IgD-negative memory B cell (primary cell): ENCODE measurements around the gene SLC24A1. TPM values are rescaled to one million over a fixed set of nuclear protein-coding genes. Genes with fewer than 3 reads are reported as not detected.

Source experiments
- H3K27ac Mint-ChIP-seq, 3 donors: one replicate each; pipeline ENCODE4 v1.8.0; 2020 to 2022; ENCODE audit warnings: mild to moderate bottlenecking in 3 of 3, mixed read lengths in 3 of 3, moderate library complexity in 1 of 3
- H3K27me3 Mint-ChIP-seq: one replicate; pipeline ENCODE4 v1.8.0; 2021; ENCODE audit warnings: mixed read lengths
- H3K36me3 Mint-ChIP-seq: one replicate; pipeline ENCODE4 v1.8.0; 2020; ENCODE audit warnings: mild to moderate bottlenecking, mixed read lengths
- H3K4me1 Mint-ChIP-seq, 3 donors: one replicate each; pipeline ENCODE4 v1.8.0; 2020 to 2022; ENCODE audit warnings: mixed read lengths in 3 of 3, mild to moderate bottlenecking in 1 of 3
- H3K4me3 Mint-ChIP-seq, 4 donors: one replicate each; pipeline ENCODE4 v1.8.0; 2020 to 2022; ENCODE audit warnings: mild to moderate bottlenecking in 4 of 4, mixed read lengths in 4 of 4, moderate library complexity in 3 of 4
- H3K9me3 Mint-ChIP-seq, 3 donors: one replicate each; pipeline ENCODE4 v1.8.0; 2020 to 2021; ENCODE audit warnings: mixed read lengths in 3 of 3, mild to moderate bottlenecking in 1 of 3
- polyA plus RNA-seq: library from polyadenylated mRNA; unstranded; fragments of 300-500 nt; fragmentation: Illumina TruSeq; gene quantifications from one replicate; pipeline ENCODE4 v1.2.3, GENCODE V29; 2021

SLC24A1 gene
- polyA plus RNA-seq, result 2.0 TPM

DNA sequence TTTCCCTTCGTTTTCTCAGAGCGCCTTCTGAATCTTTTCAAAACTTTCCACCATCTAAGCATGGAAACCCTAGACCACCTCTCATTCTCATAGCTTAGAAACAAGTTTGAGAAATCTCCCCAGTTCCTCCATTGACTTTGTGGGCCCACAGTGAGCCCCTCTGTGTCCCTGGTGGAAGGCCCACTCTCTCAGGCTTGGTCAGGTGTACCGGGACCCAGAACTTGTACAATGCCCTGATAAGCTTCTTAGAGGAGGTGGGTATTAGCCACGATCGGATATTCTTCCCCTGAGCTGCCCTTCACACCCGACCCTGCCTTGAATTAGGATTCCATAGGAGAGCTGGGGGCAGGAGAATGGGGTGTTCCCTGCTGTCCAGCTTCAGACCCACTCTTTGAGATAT, at the start of gene SLC24A1:
SLC24A1 (plus strand) TSS at position 301 of the 400 bp plus-strand sequence. CDS start 2,143 bp downstream, outside the sequence.
- Mint-ChIP-seq H3K9me3 (no peaks in the 10 kb centered on the region), H3K4me1 (no peaks in the 10 kb centered on the region), H3K4me3 (peak within 1 kb of the TSS in 1 of 4 donors; percentile 27), H3K36me3 (peaks cover 8% of the 10 kb centered on the region), H3K27ac (peak within 1 kb of the TSS in 2 of 3 donors; percentile 20 to 79), H3K27me3 (peaks cover 4% of the 10 kb centered on the region)

DNA sequence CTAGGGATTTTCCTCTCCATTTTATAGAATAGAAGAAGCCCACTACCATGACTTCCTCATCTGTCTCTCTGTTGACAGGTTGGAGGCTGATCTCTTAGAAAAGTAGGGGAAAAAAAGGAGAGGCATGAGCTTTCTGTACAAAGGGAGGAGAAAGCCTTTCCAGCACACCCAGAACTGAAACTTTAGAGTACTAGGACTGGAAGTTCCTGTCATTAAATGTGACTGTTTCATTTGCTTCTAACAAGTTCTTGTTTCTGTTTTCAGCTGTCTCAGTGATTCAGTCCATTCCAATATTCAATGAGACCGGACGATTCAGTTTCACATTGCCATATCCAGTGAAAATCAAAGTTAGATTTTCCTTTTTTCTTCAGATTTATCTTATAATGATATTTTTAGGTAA, 49.8 kb upstream of the SLC24A1 start:
- Mint-ChIP-seq H3K27me3 (no peaks in the 10 kb centered on the region), H3K4me3 (no peak overlapping the region), H3K36me3 (peaks cover 6% of the 10 kb centered on the region), H3K9me3 (no peaks in the 10 kb centered on the region), H3K4me1 (no peaks in the 10 kb centered on the region), H3K27ac (peak overlapping the region in 1 of 3 donors; percentile 64)

DNA sequence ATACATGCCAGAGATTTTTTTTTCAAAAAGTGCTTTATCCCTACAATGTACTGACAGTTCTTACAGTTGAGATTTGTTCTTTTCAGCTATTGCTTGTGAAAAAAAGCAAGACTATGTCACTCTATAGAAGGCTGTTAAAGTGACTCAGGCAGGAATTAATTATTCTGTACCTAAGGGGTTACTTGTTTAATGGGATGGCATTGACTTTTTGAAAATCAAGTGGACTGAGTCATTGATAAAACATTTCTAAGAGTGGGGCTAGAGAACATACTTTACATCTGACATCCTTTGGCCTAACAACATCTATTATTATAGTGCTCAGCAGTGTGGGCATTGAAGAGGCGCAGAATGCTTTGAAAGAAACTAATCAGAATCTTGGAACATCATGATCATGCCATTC, 45.1 kb upstream of the SLC24A1 start:
- Mint-ChIP-seq H3K36me3 (peaks cover 2% of the 10 kb centered on the region), H3K9me3 (no peaks in the 10 kb centered on the region), H3K27ac (peak overlapping the region in 1 of 3 donors; percentile 54), H3K4me3 (no peak overlapping the region), H3K4me1 (peaks cover 8 to 9% (median 9%) of the 10 kb centered on the region in 3 donors), H3K27me3 (no peaks in the 10 kb centered on the region)

DNA sequence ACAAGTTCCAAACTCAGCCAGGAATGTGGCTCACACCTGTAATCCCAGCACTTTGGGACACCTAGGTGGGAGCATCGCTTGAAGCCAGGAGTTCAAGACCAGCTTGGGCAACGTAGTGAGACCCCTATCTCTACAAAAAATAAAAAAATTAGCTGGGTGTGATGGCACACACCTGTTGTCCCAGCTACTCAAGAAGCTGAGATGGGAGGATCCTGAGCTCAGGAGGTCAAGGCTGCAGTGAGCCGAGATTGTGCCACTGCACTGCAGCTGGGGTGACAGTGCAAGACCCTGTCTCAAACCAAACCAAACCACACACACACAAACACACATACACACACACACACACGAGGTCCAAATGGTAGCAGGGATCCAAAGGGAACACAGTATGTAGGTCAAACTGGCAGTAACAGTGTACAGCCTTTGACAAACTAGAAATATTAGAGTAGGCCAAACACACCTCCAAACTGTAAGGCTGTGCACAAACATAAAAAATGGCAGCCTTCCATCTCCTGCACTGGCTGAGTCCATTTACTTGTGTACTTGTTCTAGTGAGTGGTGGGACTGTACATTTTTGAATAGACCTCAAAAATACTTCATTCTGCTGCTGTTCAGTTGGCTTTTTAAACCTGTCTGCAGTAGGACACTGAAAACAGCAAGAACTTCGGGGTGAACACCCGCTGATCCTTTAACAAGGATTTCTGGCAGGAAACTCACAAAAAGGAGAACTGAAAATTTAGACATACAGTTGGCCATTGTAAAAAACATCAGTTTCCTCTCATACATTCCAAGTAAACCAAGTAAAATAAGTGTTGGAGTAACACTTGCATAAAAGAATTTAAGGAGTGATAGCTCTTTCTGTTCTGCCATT, 44.4 kb upstream of the SLC24A1 start:
- no peak overlapping the region for H3K4me3 Mint-ChIP-seq
- H3K9me3 Mint-ChIP-seq, result no peaks in the 10 kb centered on the region
- H3K27ac Mint-ChIP-seq, result peak overlapping the region in 2 of 3 donors; percentile 54 to 65
- H3K27me3 Mint-ChIP-seq, result no peaks in the 10 kb centered on the region
- H3K36me3 Mint-ChIP-seq, result peaks cover 5% of the 10 kb centered on the region
- peaks cover 9 to 11% (median 9%) of the 10 kb centered on the region in 3 donors for H3K4me1 Mint-ChIP-seq

DNA sequence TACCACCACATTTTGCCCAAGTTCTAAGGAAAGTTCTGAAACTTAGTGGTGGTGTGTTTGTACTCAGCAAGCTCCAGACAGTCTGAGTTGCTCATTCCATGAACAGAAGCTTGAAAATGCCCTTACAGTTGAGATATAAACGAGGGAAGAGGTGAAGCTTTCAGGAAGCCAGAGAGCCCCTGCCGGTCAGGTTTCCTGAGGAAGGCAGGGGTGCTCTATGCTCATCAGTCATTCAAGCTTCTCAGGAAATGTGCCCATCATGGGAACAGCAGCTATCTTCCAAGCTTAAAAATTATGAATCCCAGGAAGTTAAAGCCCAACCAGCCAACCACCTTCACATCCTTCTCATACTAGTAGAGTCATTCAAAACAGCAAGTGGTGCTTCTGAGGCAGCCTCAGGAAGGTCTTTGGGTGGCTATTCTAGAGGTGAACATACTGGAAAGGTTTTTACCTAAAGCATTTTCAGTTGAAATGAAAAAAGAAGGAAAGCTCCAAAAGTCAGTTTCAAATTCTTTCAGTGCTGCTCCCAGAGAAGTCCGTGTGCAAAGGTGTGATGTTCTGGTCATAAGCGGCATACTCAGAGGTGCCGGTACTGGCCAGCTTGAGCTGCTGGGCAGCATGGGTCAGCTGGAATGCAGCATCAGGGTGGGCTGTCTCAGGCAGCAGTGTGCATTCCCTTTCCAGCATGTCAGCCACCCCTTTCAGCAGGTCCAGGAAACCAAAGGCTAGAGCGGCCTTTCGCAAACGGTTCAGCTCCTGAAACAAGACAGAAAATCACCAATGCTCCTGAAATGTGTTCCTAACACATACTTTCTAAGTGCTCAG, 42.6 kb upstream of the SLC24A1 start:
- Mint-ChIP-seq H3K9me3 (no peaks in the 10 kb centered on the region), H3K27ac (peak overlapping the region in 1 of 3 donors; percentile 63), H3K4me3 (no peak overlapping the region), H3K36me3 (peaks cover 13% of the 10 kb centered on the region), H3K4me1 (peaks cover 14 to 26% (median 19%) of the 10 kb centered on the region in 3 donors), H3K27me3 (no peaks in the 10 kb centered on the region)

DNA sequence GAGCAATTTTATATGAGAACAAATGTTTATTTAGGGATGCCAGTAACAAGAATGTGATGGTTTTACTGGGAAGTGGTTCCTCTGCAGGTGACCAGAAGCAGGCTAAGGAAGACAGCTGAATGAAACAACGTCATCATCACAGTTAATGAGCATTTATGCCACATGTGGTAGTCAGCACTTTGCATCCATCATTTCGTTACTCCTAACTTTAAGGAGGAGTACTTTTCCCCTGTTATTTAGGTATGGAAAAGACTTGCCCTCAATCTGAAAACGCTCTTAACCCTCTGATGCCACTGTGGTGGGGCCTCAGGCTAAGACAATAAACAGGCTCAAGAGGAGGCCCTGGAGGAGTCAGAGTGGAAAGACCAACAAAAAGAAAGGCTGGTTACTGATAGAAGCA, 42.0 kb upstream of the SLC24A1 start:
- Mint-ChIP-seq H3K36me3 (peaks cover 14% of the 10 kb centered on the region), H3K27ac (peak overlapping the region in 1 of 3 donors; percentile 87), H3K4me1 (peaks cover 18 to 31% (median 23%) of the 10 kb centered on the region in 3 donors), H3K4me3 (no peak overlapping the region), H3K27me3 (no peaks in the 10 kb centered on the region), H3K9me3 (no peaks in the 10 kb centered on the region)

DNA sequence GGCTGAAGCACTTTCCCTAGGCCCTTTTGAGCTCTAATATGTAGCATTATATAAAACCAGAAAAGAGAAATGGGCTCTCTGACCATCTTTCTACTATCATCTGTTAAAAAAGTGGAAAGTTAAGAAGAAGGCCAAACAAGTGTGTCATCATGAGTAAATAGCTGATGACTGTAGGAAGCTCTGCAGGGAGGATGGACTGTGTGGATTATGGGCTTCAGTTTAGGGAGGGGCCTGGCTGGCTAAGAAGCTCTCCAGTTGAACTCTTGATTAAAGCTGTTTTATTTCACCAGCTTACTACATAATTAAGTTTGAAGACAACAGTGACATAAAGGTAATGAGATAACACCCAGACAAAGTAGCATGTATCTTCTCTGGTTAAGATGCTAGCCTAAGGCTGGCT, 41.5 kb upstream of the SLC24A1 start:
- H3K27me3 Mint-ChIP-seq, result no peaks in the 10 kb centered on the region
- peaks cover 14% of the 10 kb centered on the region for H3K36me3 Mint-ChIP-seq
- peak overlapping the region in 2 of 3 donors; percentile 39 to 52 for H3K27ac Mint-ChIP-seq
- no peaks in the 10 kb centered on the region for H3K9me3 Mint-ChIP-seq
- H3K4me3 Mint-ChIP-seq, result no peak overlapping the region
- H3K4me1 Mint-ChIP-seq, result peaks cover 18 to 31% (median 23%) of the 10 kb centered on the region in 3 donors

DNA sequence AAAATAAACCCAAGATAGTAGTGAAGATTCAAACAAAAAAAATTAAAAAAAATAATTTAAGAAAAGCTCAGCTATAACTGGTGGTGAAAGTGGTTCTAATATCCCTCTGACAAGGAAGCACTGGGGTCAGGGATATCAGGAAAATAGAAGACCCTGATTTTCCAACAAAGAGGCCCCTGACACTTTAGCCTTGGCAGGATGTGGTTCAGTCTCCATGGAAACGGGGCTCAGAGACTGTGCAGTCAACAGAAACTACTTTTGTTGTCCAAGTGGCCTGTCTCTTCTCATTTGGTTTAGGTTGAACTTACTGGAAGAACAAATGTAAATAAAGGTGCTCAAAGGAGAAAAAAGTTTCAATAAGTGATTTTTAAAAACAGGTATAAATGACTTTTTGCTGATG, 38.0 kb upstream of the SLC24A1 start:
- peak overlapping the region in 1 of 4 donors; percentile 81 for H3K4me3 Mint-ChIP-seq
- no peaks in the 10 kb centered on the region for H3K27me3 Mint-ChIP-seq
- peaks cover 19% of the 10 kb centered on the region for H3K36me3 Mint-ChIP-seq
- no peaks in the 10 kb centered on the region for H3K9me3 Mint-ChIP-seq
- peak overlapping the region; percentile 75 to 90 (median 80) for H3K27ac Mint-ChIP-seq
- peaks cover 10 to 29% (median 17%) of the 10 kb centered on the region in 3 donors for H3K4me1 Mint-ChIP-seq

DNA sequence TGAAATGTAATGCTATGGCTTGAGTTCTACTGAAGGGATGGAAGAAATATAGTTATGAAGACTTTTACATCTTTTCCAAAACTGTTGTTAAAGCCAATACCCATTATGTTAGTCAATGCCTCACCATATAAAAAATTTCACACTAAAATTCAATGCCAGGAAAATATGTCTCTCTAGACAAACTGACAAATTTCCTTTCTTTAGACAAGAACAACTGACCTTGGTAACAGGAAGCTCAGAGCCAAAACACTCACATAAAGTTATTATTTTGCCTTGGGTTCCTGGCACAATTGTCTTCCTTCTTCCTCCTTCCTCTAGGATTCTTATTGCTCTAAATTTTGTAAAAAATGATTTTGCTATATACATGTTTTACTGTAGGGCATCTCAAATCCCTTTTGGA, 37.5 kb upstream of the SLC24A1 start:
- H3K9me3 Mint-ChIP-seq, result no peaks in the 10 kb centered on the region
- peaks cover 19% of the 10 kb centered on the region for H3K36me3 Mint-ChIP-seq
- no peak overlapping the region for H3K4me3 Mint-ChIP-seq
- peak overlapping the region in 2 of 3 donors; percentile 75 to 80 for H3K27ac Mint-ChIP-seq
- peaks cover 10 to 29% (median 17%) of the 10 kb centered on the region in 3 donors for H3K4me1 Mint-ChIP-seq
- H3K27me3 Mint-ChIP-seq, result no peaks in the 10 kb centered on the region

DNA sequence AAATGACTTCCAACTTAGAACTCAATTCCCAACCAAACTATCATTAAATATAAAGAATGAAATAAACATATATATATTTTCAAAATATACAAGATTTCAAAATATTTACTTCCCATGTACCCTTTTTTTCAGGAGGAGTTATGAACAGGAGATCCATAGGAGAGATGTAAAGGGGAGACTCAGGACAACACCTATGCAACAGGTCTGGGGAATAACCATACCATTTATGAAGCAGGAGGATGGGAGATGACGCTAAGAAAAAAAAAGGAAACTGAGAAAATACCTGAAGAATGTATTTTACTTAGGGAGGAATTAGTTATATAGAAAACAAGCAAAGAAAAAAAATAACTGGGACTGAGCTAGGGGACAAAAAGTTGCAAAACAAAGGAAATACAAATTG, 34.6 kb upstream of the SLC24A1 start:
- H3K9me3 Mint-ChIP-seq, result no peaks in the 10 kb centered on the region
- H3K4me3 Mint-ChIP-seq, result no peak overlapping the region
- H3K27me3 Mint-ChIP-seq, result no peaks in the 10 kb centered on the region
- H3K27ac Mint-ChIP-seq, result no peak overlapping the region
- H3K4me1 Mint-ChIP-seq, result peaks cover 15 to 38% (median 17%) of the 10 kb centered on the region in 3 donors
- peaks cover 27% of the 10 kb centered on the region for H3K36me3 Mint-ChIP-seq

DNA sequence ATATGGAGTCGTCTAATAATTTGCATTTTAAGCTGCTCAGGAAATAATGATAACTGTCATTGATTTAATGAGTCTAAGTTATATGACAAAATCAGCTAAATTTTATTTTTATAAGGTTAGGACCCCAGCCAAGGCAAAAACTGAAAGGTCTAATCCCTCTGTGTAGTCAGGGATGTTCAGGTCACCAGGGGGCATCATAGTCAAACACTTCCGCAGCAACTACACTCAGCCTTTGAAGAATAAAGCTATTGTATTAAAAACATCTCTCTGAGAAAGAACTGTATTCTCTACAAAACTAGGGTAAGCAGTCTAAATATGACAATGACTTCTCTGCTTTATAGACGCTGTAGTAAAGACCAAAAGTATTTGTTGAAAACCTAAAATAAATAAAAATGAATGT, 25.8 kb upstream of the SLC24A1 start:
- H3K4me3 Mint-ChIP-seq, result no peak overlapping the region
- peaks cover 0 to 1% (median 0%) of the 10 kb centered on the region in 3 donors for H3K9me3 Mint-ChIP-seq
- H3K27ac Mint-ChIP-seq, result no peak overlapping the region
- H3K36me3 Mint-ChIP-seq, result peaks cover 12% of the 10 kb centered on the region
- H3K4me1 Mint-ChIP-seq, result peaks cover 0 to 1% (median 0%) of the 10 kb centered on the region in 3 donors
- no peaks in the 10 kb centered on the region for H3K27me3 Mint-ChIP-seq

DNA sequence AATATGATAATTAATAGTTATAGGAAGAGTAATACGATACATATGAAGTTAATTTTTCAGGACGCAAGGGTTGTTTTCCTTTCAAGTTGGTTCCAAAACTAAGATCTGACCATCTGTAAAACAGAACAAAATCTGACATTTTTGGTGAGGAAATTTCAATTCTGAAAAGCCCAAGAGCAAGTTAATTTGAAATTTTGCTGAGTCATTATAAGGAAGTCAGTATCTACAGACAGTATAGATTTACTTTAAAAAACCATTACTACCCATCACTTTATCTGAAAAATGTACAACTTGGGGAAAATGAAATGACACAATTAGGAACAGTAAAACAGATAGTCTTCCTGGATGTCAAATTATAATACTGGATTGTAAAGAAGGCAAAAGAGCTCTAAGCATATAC, 23.3 kb upstream of the SLC24A1 start:
- peaks cover 0 to 2% (median 0%) of the 10 kb centered on the region in 3 donors for H3K4me1 Mint-ChIP-seq
- H3K27me3 Mint-ChIP-seq, result no peaks in the 10 kb centered on the region
- peaks cover 0 to 1% (median 0%) of the 10 kb centered on the region in 3 donors for H3K9me3 Mint-ChIP-seq
- peaks cover 6% of the 10 kb centered on the region for H3K36me3 Mint-ChIP-seq
- no peak overlapping the region for H3K27ac Mint-ChIP-seq
- no peak overlapping the region for H3K4me3 Mint-ChIP-seq

DNA sequence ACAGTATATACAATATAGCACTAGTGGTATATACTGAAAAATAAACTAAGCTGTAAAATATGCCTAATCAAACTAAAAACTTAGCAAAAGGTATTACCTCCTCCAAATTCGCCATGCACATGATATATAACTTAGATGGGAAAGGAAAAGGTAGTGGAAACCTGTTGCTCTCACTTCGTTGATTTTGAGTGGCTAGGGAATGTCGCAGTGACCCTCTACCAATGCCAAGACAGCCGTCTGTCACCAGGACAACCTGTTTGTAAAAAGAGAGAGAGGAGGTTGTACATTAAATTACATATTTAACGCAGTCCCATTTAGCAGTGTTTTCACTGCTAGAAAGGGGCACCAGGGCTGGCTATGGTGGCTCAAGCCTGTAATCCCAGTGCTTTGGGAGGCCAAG, 22.1 kb upstream of the SLC24A1 start:
- Mint-ChIP-seq H3K36me3 (peaks cover 4% of the 10 kb centered on the region), H3K27me3 (no peaks in the 10 kb centered on the region), H3K9me3 (peaks cover 0 to 1% (median 0%) of the 10 kb centered on the region in 3 donors)

DNA sequence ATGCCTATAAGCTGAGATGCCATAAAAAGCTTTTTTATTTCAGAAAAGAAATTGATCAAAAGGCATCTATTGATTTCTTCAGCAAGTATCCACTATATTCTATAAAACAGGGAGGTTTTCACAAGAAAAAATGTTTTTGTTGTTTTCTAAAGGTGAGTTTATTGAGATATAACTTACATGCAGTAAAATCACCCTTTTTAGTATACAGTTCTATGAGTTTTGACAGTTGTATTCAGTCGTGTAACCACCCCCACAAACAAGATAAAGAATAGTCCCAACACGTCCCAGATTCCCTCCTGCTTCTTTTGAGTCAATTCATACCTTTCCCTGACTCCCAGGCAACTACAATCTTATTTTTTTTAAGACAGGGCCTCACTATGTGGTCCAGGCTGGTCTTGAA, 18.6 kb upstream of the SLC24A1 start:
- Mint-ChIP-seq H3K27me3 (no peaks in the 10 kb centered on the region), H3K9me3 (peaks cover 0 to under 1% (median 0%) of the 10 kb centered on the region in 3 donors), H3K4me3 (no peak overlapping the region), H3K4me1 (peaks cover 0 to 4% (median 0%) of the 10 kb centered on the region in 3 donors), H3K36me3 (peaks cover 4% of the 10 kb centered on the region), H3K27ac (no peak overlapping the region)

More for the DNA sequence above, 22.1 kb upstream of the SLC24A1 start:
- Mint-ChIP-seq H3K4me1 (peaks cover 0 to 2% (median 0%) of the 10 kb centered on the region in 3 donors), H3K27ac (no peak overlapping the region), H3K4me3 (no peak overlapping the region)

DNA sequence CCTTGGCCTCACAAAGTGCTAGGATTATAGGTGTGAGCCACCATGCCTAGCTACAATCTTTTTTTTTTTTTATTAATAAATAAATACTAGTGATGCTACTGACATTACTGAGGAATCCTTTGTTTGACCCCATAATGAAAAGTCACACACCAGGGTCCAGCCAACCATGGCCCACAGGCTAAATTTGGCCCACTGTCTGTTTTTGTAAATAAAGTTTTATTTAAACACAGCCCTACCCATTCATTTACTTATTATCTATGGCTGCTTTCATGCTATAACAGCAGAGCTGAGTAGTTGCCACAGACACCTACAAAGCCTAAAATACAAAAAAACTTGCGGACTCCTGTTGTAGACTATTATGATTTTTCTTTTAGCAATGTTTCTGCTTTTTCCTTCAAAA, 18.2 kb upstream of the SLC24A1 start:
- H3K4me1 Mint-ChIP-seq, result peaks cover under 1 to 5% (median 3%) of the 10 kb centered on the region in 3 donors
- no peak overlapping the region for H3K4me3 Mint-ChIP-seq
- H3K36me3 Mint-ChIP-seq, result peaks cover 4% of the 10 kb centered on the region
- no peaks in the 10 kb centered on the region for H3K9me3 Mint-ChIP-seq
- H3K27me3 Mint-ChIP-seq, result no peaks in the 10 kb centered on the region
- H3K27ac Mint-ChIP-seq, result no peak overlapping the region
